Left cardiac atrium (tissue), 4 donors: ENCODE measurements around the gene FAM25A. TPM values are rescaled to one million over a fixed set of nuclear protein-coding genes. Genes with fewer than 3 reads are reported as not detected.

Experiments
- ATAC-seq, 2 donors: fragments of 200-7000 bp; cut with Tn5 transposase; one replicate each; pipeline ENCODE4 v1.9.1; 2020; ENCODE audit warnings: mild to moderate bottlenecking in 2 of 2, moderate library complexity in 2 of 2
- DNase-seq: peaks from one replicate; pipeline ENCODE4 v3.0.0-alpha.2; 2020
- intact Hi-C, 2 donors: fragments of 100-400 bp; cut with DNase I; formaldehyde crosslinking; loops; one replicate each; pipeline versions ENCODE4 v1.14.1 to v1.15.1; 2022 to 2023
- total RNA-seq, 2 donors: library from RNA; stranded (reverse); fragmentation: NEBNext Ultra II Directional; extraction: Animal tissue kit (Norgen Biotek cat#: 25700); gene quantifications; one replicate each; pipeline ENCODE4 v1.2.1, GENCODE V29; 2021
- donor health status: DM: no; HTN: yes; CAD: no.
- donor health status: DM: no; HTN: yes; CAD: no; lungs with severe emphysema.
- donor health status: DM: yes; HTN: yes; CAD: no.
- donor health status: Dilated cardiomyopathy.

The FAM25A gene
- total RNA-seq, 2 donors from 2014 or later: not detected

GRCh38 chr10:87053577-87054181, 33.6 kb downstream of the FAM25A start:
- ATAC-seq: no peak
- DNase-seq: no peak
- intact Hi-C loops: no loop called here

GRCh38 chr10:87054373-87055295, 34.5 kb downstream of the FAM25A start:
- intact Hi-C loops: no loop called here
- DNase-seq: no peak
- peak; percentile 48 to 80 for ATAC-seq

GRCh38 chr10:87058171-87058570, 38.1 kb downstream of the FAM25A start:
- no peak for DNase-seq
- intact Hi-C loops: no loop called here
- ATAC-seq: no peak

- ATAC-seq (no peak), DNase-seq (no peak)
- intact Hi-C loops: no loop called here
These were observed 39.3 kb downstream of the FAM25A start for GRCh38 chr10:87059401-87059800.

- DNase-seq (no peak), ATAC-seq (no peak)
- intact Hi-C loops: no loop called here
These were observed 40.3 kb downstream of the FAM25A start for GRCh38 chr10:87060280-87060928.

- intact Hi-C loops: no loop called here
- no peak for DNase-seq
- ATAC-seq: no peak
These were observed 44.6 kb downstream of the FAM25A start for GRCh38 chr10:87064651-87065050.

- ATAC-seq: no peak
- no peak for DNase-seq
- intact Hi-C loops: no loop called here
These were observed 46.1 kb downstream of the FAM25A start for GRCh38 chr10:87066178-87066577.

- no peak for ATAC-seq
- intact Hi-C loops: no loop called here
- no peak for DNase-seq
These were observed 46.8 kb downstream of the FAM25A start for GRCh38 chr10:87066865-87067264.

- intact Hi-C loops: no loop called here
- DNase-seq: no peak
- ATAC-seq: no peak
These were observed 48.2 kb downstream of the FAM25A start for GRCh38 chr10:87068281-87068680.

- ATAC-seq (no peak), DNase-seq (no peak)
- intact Hi-C loops: no loop called here
These were observed 52.4 kb downstream of the FAM25A start for GRCh38 chr10:87072449-87072848.

Other genes with a start within 250 kb of the FAM25A start
- gene MMRN2, start 62.7 kb upstream of the FAM25A start, total RNA-seq: 10 to 100 TPM; 38.6 to 62.1 TPM
- 10 to 100 TPM; 27.8 to 51.0 TPM for gene SNCG, start 61.7 kb upstream of the FAM25A start, total RNA-seq
- gene ADIRF, start 51.8 kb upstream of the FAM25A start, total RNA-seq: 100 to 1,000 TPM; 143 to 269 TPM
- gene GLUD1, start 74.5 kb downstream of the FAM25A start, total RNA-seq: 10 to 100 TPM; 81.7 to 91.4 TPM
- gene SHLD2, start 74.9 kb downstream of the FAM25A start, total RNA-seq: 10 to 100 TPM; 17.6 to 26.2 TPM
- gene NUTM2A, start 205.2 kb downstream of the FAM25A start, total RNA-seq: 1 to 10 TPM; 1.6 to 1.9 TPM